ENCODE data around the gene ANKRD29.
"Not testable (repeated sequence)": the region's sequence is repeated elsewhere in the genome, so short reads cannot be mapped to it uniquely, and the experiment has no call there.

The ANKRD29 gene

DNA sequence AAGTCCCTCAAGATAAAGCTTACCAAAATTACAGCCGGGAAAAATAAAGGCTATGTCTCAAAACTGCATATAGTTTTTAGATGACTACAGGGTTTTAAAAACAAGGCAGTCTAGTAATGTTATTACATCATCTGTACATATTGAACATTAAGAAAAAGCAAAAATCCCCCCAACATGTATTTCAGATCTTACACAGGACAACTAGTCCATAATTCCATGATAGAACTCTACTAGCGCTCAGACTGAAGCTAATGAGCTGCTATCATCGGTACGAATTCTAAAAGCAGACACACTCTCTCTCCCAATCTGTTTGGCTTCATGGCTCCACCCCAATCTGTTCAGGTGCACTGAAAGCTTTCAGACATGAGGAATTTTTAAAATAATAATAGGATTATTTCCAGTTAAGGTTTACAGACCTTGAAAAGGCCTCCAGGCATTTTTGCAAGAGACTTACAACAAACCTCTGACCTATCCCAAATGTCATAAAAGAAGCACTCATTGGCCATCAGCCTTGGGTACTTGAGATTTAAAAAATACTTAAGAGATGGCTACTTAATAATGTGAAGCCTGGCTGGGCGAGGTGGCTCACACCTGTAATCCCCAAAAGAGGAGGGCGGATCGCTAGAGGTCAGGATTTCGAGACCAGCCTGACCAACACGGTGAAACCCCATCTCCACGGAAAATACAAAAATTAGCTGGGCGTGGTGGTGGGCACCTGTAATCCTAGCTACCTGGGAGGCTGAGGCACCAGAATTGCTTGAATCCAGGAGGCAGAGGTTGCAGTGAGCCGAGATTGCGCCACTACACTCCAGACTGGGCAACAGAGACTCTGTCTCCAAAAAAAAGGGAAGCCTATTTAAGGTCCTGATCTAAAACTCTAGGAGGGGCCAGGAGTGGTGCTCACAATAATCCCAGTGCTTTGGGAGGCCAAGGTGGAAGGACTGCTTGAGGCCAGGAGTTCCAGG lies 78.4 kb downstream of the ANKRD29 start:
- no peak for DNase-seq (ENCODE audit: low read depth, low spot score)

DNA sequence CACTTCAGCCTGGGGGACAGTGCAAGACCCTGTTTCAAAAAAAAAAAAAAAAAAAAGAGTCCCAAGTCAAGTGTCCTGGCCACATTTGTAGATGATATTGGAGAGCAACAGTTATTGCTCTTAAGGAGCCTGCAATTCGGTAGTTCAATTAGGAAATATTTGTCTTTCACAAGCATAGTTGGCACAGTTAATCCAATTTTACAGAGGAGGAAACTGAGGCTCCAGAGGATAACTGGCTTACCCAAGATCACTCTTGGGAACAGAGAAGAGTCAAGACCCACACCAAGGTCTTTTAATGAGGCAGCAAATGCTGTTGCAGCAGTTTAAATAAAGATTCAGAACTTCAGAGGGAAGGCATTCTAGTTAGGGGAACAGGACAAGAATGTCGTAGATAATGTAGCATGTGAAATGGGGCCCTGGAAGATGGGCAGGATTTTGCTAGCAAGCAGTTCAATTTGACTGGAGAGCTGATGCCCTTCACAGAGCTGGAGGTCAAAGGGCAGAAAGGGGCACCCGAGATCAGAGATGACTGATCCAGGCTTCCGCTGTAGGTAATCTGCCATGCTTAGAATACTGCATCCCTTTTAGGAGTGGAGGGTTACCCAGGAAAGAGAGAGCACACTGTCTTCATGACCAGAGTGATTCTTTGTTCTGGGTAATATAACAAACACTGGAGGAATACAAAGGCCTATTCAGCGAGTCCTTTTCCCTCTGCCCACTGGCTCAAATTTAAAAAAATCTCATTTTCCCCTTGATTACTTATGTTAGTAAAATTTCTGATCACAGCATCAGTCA lies 79.4 kb downstream of the ANKRD29 start:
- no peak for DNase-seq (ENCODE audit: low read depth, low spot score)

DNA sequence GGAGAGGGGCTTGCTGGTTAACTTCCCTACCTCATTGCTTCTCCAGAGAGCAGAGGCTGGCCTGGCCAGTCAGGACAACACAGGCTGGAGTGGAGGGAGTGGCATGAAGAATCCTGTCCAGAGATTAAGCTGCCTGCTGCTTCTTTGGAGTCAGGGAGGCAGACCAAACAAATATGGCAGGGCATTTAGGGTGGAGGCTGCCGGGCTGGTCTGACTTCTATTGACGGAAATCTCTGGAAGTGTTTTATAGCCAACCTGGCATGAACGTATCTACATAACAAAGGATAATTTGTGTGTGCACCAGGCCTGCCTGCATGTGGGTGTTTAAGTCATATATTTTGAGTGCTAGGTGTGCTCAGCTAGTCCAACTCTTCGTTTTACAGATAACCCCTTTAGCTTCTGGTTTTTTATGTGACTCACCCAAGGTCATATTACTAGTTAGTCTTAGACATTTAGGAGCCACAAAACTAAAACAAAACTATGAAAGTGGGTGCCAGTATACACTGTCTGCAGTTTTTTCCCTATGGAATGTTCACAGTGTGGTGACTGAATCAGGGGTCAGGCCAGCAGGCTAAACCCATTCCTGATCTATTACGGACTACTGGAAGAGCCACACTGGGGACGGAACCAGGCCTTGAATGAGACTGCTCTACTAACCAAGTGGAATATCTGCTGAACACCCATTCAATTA lies 81.9 kb downstream of the ANKRD29 start:
- no peak for DNase-seq (ENCODE audit: low read depth, low spot score)

DNA sequence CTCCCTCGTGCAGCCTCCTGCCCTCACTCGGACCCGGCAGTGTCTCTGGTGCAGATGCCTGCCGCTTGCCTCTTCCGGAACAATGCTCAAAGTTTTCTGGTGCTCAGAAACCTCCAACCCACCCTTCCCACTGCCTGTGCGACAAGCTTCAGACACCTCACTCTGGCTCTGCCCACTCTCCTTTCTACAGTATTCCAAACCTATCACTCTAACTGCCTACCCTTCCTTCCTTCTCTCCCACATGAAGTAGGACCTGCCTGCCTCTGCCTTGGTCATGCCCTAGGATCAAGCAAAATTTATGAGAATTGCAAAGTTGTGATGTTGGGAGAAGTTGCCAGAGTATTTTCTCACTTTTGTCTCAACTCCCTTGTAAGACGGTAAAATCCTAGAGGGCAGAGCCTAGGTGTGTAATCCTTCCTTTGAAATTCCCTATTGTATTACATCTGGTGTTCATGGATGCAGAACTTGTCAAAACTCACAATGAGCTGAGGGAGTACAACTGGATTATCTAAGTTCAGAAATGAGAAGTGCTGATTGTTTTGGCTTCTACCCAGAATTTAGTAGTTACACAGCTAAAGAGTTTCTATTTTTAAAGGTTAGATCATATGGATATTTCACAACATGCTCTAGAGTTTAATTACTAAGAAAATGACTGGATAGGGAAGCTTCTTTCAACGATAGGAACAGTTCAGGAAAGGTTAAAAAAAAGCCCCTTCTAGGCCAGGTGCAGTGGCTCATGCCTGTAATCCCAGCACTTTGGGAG lies 83.6 kb downstream of the ANKRD29 start:
- no peak for DNase-seq (ENCODE audit: low read depth, low spot score)

DNA sequence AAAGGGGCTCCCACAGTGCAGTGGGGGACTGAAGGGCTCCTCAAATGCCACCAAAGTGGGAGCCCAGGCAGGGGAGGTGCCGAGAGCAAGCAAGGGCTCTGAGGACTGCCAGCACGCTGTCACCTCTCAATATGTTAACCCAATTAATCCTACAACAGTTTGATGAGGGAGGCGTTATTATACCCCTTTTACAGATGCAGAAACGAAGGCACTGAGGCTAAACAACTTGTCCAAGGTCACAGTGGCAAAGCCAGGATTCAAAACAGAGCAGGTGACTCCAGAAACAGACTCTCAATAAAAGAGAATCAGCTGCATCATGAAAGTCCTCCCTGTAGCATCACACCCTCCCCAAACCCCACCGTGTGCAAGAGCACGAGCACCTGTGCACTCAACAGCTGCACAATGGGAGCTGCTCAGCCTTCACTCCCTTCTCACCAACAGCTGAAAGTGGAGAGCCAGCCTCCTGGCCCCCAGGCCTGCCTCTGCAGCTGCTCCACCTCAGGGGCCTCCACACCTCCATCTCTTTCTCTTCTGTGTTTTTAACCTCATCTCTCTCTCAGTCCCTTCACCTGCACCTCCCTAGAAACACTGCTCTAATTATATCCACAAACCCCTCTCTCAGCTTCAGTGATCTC lies 84.5 kb downstream of the ANKRD29 start:
- DNase-seq (ENCODE audit: low read depth, low spot score): no peak

DNA sequence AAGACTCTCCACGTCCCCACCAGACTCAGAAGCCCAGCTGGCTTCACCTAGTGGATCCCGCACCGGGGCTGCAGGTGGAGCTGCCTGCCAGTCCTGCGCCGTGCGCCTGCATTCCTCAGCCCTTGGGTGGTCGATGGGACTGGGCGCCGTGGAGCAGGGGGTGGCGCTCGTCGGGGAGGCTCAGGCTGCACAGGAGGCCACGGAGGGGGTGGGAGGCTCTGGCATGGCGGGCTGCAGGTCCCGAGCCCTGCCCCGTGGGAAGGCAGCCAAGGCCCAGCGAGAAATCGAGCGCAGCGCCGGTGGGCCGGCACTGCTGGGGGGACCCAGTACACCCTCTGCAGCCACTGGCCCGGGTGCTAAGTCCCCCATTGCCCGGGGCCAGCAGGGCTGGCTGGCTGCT lies 85.2 kb downstream of the ANKRD29 start:
- DNase-seq (ENCODE audit: low read depth, low spot score): not testable (repeated sequence)

DNA sequence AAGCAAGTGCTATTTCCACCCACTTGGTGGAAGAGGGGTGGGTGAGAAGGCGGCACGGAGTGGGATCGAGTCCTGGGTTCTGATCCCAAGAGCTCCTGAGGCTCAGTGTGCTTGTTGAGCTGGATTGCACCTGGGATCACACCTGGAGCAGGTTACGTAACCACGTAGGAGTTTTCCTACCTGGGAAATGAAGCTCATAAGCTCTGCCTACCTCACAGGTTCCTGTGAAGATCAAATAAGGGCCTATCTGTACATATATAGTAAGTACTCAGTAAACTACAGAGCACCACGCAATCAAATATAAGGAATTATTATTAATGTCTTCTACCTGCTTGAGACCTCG lies 87.4 kb downstream of the ANKRD29 start:
- DNase-seq (ENCODE audit: low read depth, low spot score): no peak

DNA sequence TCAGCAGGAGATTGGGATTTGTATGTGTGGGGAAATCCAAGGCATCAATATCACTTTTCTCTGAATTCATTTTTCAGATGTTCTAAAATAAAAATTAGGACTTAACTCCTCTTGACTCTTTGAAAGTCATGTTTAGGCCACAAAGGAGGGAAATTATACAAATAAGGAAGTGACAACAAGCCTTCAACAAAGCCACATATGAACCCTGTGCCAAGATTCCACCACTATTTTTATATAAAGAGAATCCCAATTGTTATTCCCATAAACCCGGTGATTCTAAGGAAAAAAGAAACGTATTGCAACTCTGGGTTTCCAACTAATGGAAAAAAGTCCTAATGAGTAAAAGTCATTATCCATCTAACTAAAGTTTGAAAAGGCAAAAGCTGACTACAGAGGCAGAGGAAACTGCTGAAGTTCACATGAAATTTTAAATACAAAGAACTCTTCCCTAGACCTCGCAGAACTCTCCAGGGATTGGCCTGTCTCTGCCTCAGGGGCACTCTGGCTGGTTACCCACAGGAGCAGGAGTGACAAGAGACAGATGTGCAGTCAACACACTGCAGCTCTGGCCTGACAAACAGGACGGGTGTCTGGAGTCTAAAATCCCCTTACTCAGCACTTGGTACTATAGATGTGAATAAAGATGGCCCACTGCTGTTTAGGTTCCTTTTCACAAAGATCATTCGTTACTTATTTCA lies 88.0 kb downstream of the ANKRD29 start:
- no peak for DNase-seq (ENCODE audit: low read depth, low spot score)

DNA sequence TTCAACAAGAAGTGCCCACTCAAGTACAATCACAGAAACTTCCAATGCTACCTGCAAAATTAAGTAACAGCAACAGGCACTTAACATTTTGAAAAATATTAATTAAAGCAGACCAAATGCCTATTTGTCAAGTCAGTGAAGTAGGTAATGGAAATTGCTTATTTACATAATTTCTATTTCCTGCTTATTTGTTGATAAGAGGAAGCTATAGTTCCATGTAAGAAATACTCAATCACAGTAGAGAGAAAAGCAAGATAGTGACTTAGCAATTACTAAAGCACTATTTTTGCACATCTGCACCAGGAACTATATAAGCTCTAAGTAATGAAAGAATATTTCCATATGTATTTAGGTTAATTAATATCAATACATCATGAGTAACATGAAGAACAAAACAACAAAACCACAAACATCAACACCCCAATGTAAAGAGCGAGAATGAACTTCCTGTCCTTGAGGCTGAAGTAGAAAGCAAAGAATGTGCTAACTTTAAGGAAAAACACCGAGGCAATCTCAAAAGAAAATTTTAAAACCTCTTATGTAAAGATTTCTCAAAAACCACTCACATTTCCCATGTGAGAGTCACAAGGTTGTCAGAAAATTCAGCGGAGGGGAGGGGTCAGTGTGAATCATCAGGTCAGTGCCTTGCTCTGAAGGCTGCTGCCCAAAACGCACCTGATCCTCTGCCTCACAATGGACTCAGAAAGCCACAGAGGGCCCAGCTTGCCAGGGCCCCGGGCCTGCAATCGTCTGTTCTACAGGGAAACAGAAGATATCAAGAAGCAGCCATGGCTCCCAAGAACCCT lies 88.9 kb downstream of the ANKRD29 start:
- no peak for DNase-seq (ENCODE audit: low read depth, low spot score)

DNA sequence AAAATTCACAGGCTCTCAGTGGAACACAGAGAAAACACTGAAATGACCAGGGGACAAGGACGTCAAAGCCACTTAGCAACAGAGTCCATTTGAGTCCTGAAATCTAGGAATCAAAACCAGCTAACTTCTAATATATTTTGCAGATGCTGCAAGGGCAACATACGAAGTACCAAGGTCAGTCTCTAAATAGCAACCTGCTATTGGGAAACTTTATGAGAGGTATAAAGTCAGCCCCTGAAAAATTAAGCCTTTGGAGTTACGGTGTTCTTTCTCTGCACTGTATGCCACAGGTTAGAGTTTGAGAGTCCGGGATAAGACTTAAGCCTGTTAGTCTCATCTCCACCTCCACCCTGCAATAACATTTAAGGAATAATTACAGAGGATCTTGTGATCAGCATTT lies 89.7 kb downstream of the ANKRD29 start:
- DNase-seq (ENCODE audit: low read depth, low spot score): no peak

DNA sequence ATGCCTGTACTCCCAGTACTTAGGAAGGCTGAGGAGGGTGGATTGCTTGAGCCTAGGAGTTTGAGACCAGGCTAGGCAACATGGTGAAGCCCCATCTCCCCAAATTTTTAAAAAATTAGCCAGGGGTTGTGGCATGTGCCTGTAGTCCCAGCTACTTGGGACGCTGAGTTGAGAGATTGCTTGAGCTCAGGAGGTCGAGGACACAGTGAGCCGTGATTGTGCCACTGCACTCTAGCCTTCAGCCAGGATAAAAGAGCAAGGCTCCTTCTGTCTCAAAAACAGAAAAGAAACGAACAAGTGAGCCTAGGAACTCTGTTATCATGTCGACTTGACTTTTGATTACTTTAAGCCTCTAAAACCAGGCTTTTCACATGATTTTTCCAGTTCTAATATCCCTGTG lies 90.1 kb downstream of the ANKRD29 start:
- DNase-seq (ENCODE audit: low read depth, low spot score): no peak

DNA sequence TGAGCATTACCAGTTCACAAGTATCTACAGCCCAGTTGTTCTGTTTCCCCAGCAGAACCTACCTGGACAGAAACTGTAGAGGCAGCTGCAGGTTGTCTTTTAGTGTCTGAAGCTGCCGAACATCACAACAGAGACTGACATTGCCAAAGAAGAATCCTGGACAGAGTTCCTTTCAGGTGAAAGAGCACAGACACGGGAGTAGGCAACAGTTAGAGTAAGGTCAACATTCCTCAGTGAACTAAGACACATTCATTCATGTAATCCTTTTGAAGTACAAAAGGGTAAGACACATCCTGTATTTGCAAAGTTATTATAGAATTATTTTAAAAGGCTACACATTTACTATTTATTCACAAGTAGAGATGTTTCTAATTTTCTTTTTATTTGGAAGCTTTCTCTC lies 90.7 kb downstream of the ANKRD29 start:
- no peak for DNase-seq (ENCODE audit: low read depth, low spot score)

DNA sequence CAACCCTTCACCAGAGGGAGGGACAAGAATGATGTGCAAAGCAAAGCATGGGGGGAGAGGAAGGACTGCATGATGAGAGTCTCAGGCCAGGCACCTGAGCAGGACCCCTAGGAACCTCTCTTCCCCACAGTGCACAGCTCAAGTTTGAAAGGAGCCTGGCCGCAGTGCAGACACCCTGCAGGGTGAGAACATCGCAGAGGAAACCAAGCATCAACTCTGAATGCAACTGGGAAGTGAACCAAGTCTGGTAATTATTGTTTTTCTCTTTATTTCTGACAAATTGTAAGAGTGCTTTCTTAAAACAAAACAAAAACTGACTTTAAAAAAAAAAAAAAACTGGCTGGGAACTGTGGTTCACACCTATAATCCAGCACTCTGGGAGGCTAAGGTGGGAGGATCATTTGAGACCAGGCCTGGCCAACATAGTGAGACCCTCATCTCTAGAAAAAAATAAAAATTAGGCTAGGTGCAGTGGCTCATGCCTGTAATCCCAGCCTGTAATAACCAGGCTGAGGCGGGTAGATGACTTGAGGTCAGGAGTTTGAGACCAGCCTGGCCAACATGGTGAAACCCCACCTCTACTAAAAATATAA lies 91.7 kb downstream of the ANKRD29 start:
- no peak for DNase-seq (ENCODE audit: low read depth, low spot score)

DNA sequence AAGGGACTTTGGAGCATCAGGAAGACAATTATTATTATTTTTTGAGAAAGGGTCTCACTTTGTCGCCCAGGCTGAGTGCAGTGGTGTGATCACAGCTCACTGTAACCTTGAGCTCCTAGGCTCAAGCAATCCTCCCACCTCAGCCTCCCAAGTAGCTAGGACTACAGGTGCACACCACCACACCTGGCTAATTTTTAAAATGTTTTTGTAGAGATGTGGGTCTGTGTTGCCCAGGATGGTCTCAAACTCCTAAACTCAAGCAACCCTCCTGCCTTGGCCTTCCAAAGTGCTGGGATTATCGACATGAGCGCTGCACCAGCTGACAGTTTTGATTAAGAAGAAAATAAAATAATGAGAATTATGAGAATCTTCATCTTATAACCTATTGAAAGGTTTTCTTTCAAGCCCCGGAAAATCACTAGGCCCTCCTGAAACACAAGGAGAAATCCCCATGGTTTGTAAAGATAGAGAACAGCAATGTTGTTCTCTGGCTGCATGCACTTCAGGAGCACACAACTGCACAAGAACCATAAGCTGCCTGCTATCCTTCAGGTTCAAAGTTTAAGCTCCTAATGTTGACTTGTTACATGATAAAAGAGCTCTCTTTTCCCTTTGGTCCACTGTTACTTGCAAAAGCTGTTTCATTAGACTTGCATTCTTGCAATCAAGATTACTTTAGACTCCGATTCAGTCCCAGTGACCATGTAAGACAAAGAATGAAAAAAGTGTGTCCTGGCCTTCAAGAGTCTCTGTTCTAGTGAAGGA lies 93.2 kb downstream of the ANKRD29 start:
- DNase-seq (ENCODE audit: low read depth, low spot score): no peak

DNA sequence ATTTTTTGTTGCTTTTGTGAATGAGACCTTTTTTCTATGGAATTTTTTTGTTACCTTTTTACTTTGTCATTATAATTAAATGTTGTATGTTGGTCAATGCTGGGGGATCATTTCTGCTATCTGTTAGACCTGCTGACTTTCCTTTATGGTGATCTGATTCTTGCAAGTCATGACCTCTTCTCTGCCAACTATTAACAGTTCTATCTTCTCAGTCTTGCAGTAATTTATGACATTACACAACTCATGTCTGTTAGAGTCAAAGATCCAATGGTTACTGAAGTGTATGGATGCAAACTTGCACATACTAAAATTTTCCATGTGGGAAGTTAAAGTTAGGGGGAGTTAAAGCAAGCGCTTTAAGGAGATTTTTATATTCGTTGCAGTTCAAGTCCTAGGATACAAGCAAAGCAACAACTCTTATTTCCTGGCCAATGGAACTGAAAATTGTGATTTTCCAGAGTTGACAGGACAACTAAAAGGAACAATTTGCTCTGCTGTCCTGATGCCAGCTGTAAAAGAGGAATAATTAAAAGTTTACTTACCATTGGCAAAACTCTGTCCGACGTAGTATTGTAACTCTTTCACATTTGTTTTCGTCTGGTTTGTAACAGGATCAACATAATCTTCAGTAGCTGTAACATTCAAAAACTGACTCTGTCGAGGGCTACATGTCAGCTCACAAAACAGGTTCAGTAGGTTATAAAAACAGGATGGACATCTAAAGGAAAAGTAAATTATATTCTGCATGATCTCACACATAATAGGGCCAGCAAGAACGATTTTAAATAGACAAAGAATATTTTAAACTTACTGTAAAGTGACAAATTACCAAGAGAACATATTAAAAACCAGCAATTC lies 94.2 kb downstream of the ANKRD29 start:
- no peak for DNase-seq (ENCODE audit: low read depth, low spot score)

DNA sequence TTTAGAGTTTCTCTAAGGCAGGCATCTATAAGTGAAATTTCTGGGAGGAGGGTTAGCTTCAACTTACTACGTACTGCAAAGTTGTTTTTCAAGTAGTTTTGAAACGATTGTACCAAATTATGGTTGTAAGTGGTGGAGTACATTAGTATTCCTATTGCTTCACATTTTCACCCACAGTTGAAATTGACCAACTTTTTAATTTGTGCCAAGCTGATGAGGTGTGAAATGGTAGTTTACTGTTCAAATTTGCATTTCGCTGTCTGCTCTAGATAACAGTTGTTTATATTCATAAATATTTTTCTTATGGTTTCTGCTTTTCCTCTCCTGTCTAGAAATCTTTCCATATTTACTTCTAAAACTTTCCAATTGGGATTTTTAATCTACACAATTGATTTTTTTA lies 95.0 kb downstream of the ANKRD29 start:
- DNase-seq (ENCODE audit: low read depth, low spot score): no peak

DNA sequence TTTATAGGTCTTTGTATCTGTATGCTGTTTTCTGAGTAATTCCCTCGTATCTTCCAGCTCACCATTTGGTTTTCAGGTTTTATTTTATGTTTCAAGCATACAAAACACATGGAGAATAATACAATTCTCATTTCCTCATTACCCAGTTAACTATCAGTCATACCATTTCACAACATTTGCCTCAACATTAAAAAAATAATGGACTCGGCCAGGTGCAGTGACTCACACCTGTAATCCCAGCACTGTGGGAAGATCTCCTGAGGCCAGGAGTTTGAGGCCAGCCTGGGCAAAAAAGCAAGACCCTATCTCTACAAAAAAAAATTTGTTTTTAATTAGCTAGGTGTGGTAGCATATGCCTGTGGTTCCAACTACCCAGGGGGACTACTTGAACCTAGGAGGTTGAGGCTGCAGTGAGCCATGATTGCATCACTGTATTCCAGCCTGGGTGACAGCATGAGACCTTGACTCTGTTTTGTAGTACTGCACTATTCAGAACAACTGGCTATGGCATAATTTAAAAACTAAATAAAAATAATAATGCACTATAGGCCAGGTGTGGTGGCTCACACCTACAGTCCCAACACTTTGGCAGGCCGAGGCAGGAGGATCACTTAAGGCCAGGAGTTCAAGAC lies 96.7 kb downstream of the ANKRD29 start:
- no peak for DNase-seq (ENCODE audit: low read depth, low spot score)

Measured in activated naive CD8-positive, alpha-beta T cell treated with anti-CD3 and anti-CD28 coated beads, Interleukin-2, amount 50 U/mL, for 16 hours (primary cell).